GF-D8 (cell line): ENCODE measurements around the gene LMO2.
A peak's percentile ranks its signal among the peaks of the same experiment; 100 is the strongest.

Source experiments
- DNase-seq: peaks from one replicate; lab custom pipeline; 2025; lab: John Stamatoyannopoulos, UW

Gene LMO2

DNA sequence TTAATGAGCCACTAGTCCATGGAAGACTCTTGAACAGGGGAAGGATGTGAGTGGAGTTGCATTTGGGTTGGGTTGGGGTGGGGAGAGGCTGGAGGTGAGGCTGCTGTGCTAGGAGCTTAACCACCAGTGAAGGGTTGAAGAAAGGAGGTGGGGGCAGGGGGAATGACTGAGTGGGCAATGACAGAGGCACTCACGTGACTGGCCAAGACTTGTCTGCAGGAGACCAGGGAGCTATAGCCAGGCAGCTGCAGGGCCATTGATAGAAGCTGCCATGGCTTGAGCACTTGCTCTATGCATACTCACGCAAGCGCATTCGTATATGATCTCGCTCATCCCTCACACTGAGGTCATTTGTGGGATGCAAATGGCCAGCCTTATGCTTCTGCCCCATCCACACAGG, 4.0 kb downstream of the LMO2 start:
- DNase-seq = no peak

DNA sequence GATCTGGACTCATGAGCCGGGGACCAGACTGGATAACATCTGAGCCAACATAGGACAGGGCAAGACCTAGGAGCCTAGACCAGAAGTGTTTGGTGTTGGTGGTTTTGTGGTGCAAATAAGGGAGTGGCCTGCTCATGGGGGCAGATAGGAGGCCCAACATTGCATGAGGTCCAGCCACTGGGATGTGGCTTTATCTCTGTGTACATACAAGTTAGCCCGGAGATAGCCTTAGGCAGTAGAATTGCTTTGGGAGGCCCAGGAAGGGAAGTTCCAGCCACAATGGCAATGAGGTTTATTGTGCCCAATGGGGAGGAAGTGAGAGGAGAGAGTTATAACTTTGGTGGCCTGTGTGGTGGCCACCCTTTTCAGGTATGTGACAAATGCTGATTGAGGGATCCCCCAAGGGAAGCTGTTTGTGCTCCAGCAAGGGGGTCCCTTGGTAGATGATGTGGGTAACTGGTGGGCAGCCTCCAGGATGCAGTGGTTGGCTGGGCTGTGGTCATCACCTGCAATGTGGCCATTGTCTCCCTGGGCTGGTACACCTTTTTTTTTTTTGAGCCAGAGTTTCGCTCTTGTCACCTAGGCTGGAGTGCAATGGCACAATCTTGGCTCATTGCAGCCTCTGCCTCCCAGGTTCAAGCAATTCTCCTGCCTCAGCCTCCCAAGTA, 6.4 kb downstream of the LMO2 start:
- peak; percentile 56 for DNase-seq

DNA sequence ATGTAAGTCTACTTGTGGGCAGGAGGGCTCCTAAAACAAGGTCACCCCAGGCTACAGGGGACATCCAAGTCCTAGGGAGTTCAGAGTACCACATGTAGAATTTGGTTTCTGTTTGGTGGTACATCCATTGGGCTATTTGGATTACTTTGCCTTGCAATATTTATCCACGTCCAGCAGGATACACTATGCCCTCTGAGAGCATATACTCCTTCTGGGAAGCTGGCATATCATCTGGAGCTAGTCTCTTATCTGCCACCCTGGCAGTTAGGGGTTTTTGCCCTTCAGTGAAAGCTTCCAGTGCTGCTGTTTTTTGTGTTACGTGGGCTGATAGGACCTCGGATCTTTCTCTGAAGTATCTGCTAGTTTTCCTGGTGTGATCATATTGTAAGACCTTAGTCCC, 7.3 kb downstream of the LMO2 start:
- no peak for DNase-seq

DNA sequence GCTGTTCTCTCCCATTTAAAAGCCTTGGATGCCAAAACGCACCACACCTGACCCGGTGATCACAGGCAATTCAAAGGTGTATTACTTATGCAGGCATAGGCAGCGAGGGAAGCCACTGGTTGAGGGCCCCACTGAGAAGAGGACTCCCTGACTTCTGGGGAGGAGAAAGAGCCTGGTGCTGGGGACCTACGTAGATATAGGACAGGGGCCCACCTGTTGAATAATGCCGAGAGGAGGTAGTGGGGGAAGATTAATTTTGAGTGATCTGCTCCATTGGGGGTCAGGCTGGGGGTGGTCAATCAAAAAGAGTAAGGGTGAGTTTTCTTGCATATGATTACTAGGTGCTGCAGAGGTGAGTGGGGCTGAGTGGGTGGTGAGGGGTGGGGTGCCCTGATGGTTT, 7.8 kb downstream of the LMO2 start:
- DNase-seq = no peak

DNA sequence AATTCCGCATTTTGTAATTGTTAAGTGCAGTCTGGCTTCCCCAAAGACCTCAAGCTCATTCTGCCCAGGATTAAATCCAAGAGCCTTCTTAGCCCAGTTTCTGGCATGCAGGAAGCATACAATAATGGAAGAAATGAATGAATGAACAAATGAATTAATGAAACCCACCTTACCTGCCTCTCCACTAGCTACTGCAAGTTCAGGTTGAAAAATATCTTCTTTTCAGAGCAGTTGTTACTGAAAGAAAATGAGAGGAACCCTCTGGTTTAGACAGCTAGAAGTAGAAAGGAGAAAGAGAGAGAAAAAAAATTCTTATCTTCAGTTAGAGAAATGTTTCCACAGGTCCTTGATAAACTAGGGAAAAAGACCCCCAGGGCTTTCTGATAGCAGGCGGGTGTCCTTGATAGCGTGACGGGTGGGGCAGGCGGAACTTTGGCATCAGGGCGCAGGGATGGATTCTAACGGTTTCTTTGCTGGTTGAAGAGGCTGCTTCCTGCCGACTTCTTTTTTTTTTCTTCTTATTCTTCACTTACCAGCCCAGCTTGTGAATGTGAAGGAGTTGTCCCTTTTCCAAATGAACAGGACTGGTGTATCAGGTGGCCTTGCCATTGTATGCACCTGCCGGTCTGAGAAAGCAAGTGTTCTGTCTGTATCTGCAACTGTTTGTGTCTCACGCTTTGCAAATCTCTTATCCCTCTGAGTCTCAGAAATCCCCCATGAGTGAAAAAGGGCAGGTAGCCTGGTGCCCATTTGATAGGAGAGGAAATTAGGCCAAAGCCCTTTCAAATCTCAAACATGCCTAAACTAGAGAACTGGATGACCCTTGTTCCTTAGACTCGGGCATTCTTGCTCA, 10.0 kb downstream of the LMO2 start:
- no peak for DNase-seq

DNA sequence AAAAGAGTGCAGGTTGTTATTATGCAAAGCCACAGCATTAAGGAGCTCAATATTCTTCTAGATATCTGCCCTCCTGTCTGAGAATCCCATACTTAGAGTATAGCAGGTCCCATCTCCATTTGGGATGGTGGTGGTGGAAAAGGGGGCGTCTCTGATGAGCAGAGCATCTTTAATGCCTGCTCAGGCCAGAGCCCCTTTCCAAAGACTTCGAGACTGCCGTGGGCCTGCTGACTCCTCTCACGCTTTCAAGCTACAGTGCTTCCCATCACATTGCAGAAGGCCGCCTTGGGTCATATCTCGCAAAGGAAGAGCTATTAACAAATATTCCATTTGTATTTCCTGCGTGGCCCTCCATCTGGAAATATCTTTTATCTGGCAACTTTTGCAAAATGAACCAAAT, 10.9 kb downstream of the LMO2 start:
- DNase-seq = no peak

DNA sequence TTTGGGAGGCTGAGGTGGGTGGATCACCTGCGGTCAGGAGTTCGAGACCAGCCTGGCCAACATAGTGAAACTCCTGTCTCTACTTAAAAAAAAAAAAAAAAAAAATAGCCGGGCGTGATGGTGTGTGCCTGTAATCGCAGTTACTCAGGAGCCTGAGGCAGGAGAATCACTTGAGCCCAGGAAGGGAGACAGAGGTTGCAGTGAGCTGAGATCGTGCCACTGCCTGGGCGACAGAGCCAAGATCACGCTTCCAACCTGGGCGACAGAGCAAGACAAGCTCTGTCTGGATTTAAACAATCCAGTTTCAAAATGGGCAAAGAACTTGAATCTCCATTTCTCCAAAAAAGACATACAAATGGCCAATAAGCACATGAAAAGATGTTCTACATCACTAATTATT, 12.5 kb downstream of the LMO2 start:
- DNase-seq = no peak

DNA sequence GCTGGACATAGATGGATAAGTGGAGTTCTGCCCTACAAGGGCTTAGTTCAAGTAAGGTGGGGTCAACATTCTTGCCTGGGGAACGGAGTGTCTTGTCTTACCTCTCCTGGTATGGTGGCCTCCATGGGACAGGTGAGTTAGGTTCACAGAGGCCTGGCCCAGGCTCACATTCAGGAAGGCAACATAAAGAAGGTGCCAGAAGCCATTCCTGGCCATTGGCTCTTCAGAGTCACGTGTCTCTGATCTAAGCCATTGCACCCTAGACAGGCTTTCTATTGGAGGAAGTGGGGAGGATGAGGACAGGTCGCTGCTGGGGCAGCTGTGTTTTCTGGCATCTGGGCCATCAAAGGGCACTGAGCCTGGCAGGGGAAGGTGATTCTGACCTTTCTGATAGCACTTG, 14.8 kb downstream of the LMO2 start:
- no peak for DNase-seq

DNA sequence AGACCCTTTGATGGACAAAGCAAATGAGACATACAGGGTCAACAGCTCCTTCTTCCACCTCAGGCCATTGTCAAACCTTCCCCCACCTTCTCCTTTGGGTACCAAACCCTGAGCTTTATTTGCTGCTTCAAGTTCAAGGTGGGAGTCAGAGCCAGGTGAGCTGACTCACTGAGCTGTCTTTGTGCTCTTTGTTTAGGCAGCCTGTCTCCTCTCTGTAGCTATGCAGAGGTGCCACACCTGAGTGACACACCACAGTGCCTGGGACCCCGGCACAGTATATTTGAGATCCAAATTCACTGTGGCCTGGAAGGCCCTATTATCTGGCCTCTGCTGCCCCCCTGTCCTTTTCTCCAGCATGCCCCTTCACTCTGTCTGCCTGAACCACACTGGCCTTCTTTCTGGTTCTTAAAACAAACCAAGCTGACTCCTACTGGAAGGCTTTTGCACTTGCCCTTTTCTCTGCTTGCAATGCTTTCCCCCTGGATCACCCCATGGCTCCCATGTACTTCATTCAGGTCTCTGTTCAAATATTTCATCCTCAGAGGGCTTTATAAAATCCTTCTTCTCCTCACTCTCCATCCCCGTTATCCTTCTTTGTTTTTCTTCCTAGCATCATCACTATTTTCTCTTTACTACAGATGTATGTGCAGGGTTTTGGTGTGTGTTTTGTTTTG, 16.1 kb downstream of the LMO2 start:
- DNase-seq = no peak

DNA sequence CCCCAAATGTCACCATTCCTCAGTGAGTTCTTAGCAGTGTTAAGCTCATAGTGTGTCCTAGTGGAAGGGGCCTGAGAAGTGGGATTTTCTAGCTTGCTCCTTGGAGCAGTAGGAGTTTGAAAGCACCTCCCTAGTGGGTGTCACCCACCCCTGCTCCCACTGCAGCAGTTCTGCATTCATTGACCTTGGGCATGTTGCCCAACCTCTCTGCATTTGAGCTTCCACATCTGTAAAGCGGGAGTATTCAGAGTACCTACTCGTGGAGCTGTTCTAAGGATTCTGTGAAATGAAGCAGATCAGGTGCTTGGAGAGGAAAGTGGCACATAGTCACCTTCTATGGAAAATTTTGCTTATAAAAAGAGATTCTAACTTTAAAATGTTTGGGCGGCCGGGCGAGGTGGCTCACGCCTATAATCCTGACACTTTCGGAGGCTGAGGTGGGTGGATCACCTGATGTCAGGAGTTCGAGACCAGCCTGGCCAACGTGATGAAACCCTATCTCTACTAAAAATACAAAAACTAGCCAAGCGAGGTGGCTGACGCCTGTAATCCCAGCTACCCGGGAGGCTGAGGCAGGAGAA, 16.9 kb downstream of the LMO2 start:
- DNase-seq = no peak

DNA sequence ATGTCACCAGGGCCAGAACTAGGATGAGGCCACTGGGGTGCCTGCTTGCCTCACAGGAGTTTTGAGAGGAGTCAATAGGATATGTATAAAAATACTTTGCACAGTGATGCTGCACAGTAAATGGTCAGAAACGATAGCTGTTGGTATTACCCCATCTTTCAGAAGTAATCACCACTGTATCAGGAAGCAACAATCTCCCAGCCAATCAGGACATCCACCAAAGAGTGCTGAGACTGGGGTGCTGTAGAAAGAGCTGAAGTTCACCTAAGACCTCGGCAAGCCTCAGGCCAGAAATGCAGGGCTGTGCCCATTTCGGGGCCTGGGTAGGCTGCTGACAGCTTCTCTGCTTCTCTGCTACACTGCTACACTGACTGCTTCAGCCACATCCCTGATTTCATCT, 17.4 kb downstream of the LMO2 start:
- DNase-seq = no peak

DNA sequence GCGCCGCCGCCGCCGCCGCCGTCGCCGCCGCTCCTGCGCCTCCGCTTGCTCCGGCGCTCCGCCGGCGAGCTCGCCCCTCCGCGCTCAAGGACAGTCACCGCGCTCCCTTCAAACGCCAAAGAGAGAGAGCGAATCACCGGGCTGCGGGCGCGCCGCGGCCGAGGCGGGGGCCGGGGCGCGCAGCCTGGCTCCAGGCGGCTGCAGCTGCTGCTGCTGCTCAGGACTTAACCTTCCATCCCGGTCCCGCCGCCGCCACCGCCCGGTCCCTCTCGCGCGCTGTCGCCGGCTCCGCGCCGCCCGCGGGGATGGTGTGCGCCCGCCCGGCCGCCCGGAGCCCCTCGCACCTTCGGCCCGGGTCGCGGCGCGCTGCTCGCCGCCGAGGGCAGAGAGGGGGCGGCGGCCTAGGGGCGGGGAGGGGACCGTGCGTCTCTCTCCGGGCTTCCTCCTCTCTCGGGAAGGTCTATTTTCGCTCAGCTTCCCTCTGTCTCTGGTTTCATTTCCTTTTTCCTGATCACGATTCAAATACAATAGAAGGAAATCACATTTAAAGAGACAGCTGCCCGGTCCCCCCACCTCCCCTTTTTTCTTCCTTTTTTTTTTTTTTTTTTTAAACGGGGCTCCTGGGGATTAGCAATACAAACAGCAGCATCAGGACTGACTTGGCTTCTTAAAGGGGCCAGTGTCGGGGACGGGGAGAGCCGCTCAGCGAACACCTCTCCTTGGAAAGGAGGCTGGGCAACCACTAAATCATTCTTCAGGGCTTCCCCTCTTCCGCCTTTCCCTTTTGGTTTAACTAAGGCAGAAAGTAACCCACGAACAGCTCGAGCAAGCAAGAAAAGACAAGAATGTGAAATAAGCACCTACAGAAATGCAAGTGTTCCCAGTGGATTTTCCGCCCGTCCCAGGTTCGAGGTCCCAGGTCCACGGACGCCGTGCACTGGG, 22.1 kb downstream of the LMO2 start:
- peak; percentile 55 for DNase-seq

DNA sequence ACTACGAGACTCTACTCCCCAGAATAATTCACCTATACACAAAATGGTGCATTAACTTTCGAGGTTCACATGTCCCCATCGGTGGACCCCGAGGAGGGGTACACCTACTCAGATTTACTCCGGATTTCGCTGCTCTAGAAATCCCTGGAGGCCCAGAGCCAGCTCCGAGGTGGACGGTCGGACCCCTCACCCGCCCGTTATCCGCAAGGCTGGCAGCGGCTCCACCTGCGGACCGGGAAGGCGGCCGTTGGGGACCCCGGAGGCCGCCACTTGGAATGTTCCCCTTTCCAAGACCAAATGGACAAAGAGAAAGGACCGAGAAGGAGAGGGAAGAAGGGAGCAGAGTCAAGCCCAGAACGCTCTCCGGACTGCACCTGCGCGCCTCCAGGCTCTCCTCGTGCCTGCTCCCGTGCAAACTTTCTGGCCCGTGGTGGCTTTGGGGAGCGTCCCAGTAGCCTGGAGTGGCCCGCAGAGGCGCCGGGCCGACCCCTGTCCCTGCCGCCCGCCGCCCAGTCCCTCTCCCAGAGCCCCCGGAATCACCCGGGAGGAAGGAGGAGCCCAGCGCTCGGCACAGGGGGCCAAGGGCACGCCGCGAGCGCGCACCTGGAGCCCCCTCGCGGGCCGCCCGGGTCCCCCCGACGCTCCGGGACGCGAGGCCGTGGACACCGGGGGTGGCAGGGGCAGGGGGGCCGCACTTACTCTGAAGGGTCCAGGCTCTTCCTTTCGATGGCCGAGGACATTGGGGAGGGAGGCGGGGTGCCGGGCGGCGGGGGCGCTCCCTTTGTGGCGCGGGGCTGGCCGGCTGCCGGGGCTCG, 23.0 kb downstream of the LMO2 start:
- DNase-seq = no peak

DNA sequence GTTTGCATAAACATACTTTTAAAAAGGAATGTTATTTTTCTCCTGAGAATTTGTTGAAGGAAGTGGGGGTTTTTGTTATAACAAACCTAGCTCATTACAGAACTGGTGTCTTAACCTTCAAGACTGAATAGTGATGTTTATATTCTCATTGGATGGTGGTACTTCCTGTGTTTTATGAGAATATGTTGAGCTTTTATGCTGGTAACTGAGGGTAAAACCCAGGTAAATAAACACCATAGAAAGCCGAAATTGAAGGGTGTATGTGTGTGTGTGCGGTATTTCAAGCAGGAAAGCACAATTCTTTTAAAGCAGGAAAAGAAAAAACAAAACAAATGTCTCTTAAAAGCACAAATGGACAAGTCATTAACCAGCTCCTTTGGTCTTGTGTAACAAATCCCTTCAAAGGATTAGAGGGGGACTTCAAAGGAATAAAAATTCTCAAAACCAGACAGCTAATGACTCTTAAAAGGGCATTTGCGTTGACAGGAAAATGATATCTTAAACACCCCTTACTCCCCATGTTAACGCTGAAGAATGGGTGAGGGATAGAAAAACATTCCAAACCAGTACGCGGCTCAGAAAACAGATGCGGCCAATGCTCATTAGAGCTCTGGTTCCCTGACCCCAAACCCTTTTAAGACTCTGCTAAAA, 23.8 kb downstream of the LMO2 start:
- DNase-seq = no peak

DNA sequence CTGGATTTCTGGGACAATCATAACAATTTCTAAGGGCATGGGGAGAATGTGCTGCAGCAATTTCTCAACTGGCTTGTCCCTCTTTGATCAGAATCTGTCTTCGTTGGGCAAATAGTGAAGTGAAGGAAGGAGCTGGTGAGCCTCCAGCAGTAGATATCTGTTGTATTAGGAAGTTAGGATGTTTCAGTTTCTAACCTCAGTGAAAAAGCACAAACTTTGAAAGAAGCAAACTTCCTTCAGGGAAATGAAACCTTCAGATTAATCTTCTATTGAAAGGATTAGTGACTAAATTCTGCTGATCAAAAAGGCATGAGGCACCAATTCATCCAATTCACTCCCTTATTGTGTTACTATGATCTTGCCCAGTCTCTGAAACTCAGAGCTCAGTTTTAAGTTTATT, 24.3 kb downstream of the LMO2 start:
- no peak for DNase-seq

DNA sequence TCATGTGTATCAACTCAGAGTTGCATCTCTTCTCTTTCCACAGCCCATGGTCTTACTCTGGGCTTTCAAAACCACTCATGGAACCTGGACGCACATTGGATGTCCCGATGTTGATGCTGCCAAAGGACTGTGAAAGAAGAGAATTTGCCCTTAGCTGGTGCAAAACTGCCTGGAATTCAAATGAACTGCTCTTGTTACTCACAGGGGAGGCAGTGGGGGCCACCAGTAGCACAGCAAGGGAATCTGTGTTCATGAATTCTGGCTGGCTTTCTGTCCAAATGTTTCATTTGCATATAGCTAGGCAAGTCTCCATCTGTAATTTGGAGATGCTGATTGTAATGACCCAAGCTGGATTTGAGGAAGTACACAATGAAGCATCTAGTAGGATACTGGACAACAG, 24.9 kb downstream of the LMO2 start:
- DNase-seq = no peak

DNA sequence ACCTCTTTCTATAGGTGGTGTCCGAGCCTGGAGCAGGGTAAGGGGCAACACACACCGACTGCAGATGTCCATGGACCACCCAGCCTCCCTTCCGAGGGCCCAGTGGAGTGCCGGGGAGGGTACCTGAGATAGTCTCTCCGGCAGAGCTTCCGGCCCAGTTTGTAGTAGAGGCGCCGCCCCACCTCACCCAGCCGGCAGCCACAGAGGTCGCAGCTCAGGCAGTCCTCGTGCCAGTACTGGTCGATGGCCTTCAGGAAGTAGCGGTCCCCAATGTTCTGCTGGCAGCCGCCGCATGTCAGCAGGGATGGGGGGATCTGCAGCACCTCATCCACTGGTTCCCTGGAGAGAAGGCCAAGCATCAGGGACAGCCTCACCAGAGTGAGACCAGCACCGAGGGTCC, 27.4 kb downstream of the LMO2 start:
- DNase-seq = no peak

DNA sequence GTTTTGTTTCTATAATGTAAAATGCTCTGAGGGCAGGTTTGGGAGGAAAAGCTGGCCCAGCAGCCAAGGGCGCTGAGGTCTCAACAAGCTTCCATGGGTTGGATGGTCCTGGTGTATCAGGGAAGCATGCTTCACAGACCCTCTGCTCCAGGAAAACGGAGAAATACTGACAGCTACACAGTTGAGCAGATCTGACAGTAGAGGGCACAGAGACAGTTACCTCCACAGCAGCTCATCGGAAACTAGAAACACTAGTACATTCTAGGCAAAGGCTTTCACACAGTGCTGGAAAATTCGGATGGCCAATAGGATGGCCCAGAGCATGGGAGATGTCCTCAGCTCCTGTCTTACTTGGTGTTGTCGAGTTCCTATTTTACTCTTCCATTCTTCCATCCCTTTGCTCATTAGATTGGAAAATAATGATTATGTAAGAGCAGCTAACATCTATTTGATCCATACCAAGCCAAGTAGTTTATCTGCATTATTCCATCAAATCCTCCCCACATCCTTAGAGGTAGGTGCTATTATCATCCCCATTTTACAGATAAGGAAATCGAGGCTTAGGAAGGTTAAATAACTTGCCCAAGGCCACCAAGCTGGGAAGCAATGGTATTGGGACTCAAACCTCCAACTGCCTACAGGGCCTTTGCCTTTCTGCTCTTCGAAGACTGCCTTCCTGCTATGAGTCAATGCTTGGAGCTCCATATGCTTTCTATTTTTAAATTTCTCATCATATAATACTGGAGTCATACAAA, 28.3 kb downstream of the LMO2 start:
- DNase-seq = no peak

DNA sequence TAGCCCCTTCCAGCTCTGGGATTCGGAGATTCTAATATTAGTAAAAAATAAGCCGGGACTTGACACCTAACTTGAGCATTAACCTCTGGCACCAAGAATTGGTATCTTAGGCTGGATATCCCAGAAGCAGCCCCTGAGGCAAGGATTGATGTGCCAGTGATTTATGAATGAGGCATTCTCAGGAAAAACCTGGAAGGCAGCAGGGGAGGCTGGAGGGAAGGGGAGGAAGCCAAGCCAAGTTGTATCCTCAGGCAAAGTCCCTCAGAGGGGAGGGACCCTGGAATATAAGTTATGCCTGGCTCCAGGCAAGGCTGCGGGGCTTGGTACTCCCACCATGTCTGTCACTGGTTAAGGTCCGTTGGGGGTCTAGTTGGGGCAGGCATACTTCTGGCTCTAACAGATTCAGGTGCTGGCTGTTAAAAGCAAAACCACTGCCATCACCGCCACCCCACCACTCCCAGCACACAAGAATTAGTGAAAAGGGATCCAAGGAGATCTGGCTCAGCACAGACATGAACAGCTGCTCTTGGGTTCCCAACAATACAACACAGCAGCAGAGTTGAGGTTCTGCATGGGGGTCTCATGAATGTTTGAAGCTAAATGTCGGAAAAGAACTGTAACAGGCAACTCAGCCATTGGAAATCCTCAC, 29.8 kb downstream of the LMO2 start:
- DNase-seq = no peak
